GM12874 (cell line): ENCODE results near the gene LRRTM4.

Source experiments
- TF ChIP-seq, protein P1 (sequence below): IDR thresholded peaks from 2 replicates; pipeline ENCODE4 v1.5.1; 2011; ENCODE audit warnings: low read depth, mild to moderate bottlenecking, control low read depth, low read length, moderate library complexity; ENCODE audit not compliant: insufficient read depth

Gene LRRTM4

DNA sequence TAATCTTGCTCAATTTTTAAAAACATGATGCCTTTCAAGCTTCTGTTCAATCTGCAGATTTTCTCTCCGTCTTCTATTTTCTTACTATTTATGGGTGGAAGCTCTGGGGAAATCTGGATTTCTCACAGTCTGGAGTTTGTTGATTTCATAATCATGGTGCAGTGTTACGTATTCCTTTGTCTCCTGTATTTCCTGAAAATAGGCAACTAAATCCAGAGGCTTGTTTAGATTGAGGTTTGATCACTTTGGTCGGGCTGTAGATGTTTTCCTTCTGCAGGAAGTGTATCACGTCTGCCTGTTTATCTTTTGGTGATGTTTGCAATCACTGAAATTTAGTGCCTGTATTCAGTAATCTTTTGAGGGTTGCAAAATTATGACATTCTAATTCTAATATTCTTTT lies 487.7 kb downstream of the LRRTM4 start:
- TF ChIP-seq, protein P1, sequence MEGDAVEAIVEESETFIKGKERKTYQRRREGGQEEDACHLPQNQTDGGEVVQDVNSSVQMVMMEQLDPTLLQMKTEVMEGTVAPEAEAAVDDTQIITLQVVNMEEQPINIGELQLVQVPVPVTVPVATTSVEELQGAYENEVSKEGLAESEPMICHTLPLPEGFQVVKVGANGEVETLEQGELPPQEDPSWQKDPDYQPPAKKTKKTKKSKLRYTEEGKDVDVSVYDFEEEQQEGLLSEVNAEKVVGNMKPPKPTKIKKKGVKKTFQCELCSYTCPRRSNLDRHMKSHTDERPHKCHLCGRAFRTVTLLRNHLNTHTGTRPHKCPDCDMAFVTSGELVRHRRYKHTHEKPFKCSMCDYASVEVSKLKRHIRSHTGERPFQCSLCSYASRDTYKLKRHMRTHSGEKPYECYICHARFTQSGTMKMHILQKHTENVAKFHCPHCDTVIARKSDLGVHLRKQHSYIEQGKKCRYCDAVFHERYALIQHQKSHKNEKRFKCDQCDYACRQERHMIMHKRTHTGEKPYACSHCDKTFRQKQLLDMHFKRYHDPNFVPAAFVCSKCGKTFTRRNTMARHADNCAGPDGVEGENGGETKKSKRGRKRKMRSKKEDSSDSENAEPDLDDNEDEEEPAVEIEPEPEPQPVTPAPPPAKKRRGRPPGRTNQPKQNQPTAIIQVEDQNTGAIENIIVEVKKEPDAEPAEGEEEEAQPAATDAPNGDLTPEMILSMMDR = no peak

DNA sequence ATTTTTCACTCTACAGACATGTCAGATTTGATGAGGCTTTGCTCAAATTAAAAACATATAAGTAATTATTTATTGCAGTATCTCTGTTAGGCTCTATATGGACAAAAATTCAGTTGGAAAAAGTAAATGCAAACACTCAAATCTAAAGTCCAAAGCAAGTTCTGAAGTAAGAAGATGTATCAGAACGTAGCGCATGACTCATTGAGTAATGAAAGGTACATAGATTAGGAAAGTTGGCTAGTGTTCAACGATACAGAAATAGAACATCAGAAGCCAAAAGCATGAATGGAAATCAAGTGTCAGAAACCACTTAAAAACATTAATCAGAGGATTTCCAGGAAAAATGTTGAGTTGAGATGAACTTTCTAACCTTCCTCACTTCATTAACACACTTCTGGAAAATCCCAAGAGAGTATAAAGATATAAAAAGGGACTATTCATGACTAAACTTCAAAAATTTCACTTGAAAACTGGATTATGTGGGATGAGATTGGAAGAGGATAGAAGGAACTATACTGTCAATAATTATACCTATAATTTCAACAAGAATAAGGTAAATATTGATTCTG lies 494.1 kb downstream of the LRRTM4 start:
- TF ChIP-seq, protein P1 = no peak

DNA sequence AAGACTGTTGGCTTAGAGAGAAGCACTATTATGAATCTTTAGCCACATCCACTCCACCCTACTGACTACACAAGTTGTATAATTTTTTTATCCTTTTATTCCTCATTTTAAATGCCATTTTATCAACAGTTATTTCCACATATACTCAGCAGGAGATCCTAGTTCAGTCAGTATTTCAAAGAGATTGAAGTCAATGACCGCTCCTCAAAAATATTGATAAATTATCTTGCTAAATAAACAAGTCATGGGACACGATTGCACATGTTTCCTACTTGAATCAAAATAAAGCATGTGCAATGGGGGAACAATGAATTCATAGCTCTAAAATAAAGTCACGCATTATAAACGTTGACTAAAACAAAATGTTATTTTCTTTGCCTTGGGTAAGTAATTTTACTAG lies 496.5 kb downstream of the LRRTM4 start:
- TF ChIP-seq, protein P1 = no peak

DNA sequence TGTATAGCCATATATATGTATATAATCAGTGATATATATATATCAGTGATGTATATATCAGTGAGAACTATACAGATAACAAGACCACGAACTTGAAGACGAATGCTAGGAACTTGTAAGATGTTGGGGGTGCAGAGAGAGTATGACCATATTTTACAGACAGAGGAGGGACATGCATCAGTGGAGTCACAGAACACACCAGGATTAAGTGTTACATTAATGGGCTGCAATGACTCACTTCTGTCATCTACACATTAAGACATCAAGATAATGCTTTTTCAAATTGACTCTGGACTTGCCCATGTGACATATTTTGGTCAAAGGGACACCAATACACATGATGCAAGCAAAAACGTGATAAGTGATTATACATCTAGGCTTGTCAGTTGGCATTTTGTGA lies 501.0 kb downstream of the LRRTM4 start:
- TF ChIP-seq, protein P1 = no peak

DNA sequence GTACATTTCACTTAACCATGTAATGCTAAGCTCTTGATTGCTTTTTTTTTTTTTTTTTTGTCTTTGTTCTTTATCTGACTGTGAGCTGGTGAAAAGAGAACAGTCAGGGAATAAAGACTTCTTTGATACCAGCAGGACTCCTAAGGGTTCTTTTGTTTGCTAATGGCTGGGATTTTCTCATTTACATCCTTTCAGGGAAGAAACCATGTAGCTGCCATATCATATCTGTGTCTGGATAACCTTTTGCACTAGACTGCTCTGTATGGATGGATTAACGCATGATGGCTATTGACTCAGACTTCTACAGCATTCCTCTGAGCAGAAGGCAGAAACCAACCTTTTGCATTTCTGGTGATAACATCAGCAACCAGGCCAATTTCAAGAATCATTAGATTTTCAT lies 504.0 kb downstream of the LRRTM4 start:
- TF ChIP-seq, protein P1 = no peak

DNA sequence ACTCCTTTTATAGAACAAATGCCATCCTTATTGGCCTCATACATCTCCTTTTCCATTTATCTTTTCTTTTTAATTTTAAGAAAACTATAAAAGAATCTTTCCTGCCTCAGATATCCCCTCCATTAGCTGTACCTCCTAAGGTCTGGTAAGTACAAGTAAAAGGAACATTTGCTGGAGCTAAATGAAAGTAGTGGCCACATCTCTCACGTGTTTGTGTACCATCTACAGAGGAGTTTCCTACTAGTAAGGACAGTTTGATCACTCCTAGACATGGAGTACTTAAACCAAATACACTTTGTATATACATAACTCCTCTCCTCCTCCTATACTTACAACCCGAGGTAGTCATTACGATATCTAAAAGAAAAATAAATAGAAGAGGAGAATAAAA lies 504.8 kb downstream of the LRRTM4 start:
- TF ChIP-seq, protein P1 = no peak

DNA sequence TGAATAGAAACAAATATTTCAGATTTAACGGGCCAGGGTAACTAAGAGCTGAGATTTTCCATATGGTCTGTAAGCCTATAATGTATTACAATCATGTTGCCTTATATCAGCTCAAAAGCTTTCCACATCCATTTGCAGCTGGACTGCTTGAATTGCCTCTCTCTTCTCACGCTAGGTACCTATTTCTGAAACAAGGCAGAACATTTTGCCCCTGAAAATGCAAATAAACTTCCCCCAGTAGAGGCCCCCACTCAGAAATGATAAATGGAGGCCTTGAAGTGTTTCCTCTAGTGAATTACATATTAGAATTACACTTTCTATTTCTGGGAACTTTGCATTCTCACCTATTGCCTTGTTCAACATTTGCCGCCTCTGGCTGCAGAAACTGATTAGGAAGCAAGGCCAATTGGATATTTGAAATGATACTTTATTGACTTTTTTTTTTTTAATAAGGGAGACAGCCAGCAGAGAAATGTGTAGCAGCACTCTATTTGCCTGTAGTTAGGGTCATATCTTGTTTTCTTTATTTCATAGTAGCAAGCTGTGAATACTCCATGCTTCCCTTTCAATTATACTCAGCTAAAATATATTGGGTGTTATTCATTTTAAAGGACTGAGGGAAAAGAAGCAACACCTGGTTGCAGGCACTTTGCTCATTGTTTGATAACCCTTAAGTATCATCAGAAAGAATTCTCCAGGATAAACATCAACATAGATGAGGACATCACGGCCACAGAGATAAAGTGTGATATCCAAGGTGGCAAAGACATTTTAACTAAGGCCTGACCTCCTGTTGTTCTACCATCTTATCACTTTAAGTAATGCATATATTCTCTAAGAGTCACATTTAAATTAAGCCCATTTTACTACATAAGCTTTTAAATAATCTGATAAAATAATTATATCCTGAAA lies 505.5 kb downstream of the LRRTM4 start:
- TF ChIP-seq, protein P1 = no peak
